Muscle of leg (tissue), 11 donors: ENCODE measurements around the gene SENP8. TPM values are rescaled to one million over a fixed set of nuclear protein-coding genes. Genes with fewer than 3 reads are reported as not detected.
A peak's percentile ranks its signal among the peaks of the same experiment; 100 is the strongest.

Experiments
- DNase-seq: peaks from one replicate; pipeline ENCODE4 v3.0.0; 2013
- H3K27ac ChIP-seq: one replicate; pipeline ENCODE4 v1.5.1; 2013; ENCODE audit warnings: mild to moderate bottlenecking, low read length, control low read depth
- H3K27me3 ChIP-seq: one replicate; pipeline ENCODE4 v1.6.1; 2013; ENCODE audit warnings: low read length; ENCODE audit not compliant: control insufficient read depth, insufficient read depth
- H3K36me3 ChIP-seq: one replicate; pipeline ENCODE4 v1.6.1; 2013; ENCODE audit warnings: low read length; ENCODE audit not compliant: control insufficient read depth, insufficient read depth
- H3K4me1 ChIP-seq: one replicate; pipeline ENCODE4 v1.6.1; 2013; ENCODE audit warnings: low read length; ENCODE audit not compliant: control insufficient read depth, insufficient read depth
- H3K4me3 ChIP-seq: one replicate; pipeline ENCODE4 v1.5.1; 2013; ENCODE audit warnings: low read length, control low read depth
- H3K9me3 ChIP-seq: replicated peaks from 2 replicates; pipeline ENCODE4 v1.6.1; 2013; ENCODE audit warnings: low read depth, low read length; ENCODE audit not compliant: control insufficient read depth
- WGBS: methylation state at CpG from one replicate; pipeline ENCODE4 v1.1.5; 2013; ENCODE audit warnings: missing lambda C conversion rate; ENCODE audit not compliant: insufficient coverage; 5-methylcytosine and 5-hydroxymethylcytosine counted together
- polyA plus RNA-seq, 8 donors: library from polyadenylated mRNA; unstranded; fragments of 120-200 nt; gene quantifications; one replicate each; pipeline versions ENCODE4 v1.2.1 to v1.2.3, GENCODE V29; 2013; ENCODE audit warnings: inconsistent platforms in 1 of 8, low replicate concordance in 1 of 8; ENCODE audit not compliant: insufficient read length in 8 of 8, insufficient read depth in 1 of 8
- total RNA-seq: library from RNA; stranded (reverse); fragments of 120-200 nt; gene quantifications from one replicate; pipeline ENCODE4 v1.2.4, GENCODE V29; 2013

SENP8 gene
- total and polyA plus RNA-seq, 9 donors = 3.3 to 5.9 (median 4.4) TPM

- Histone ChIP-seq H3K27ac (no peak overlapping the region), H3K36me3 (no peaks in the 10 kb centered on the region), H3K4me1 (peaks cover 18% of the 10 kb centered on the region), H3K9me3 (no peaks in the 10 kb centered on the region), H3K27me3 (peaks cover 2% of the 10 kb centered on the region), H3K4me3 (no peak overlapping the region)
- no peak for DNase-seq
- WGBS = 83% methylated on average over 3 of the region's 5 CpGs
Observed at GRCh38 chr15:72153269-72154000, 35.2 kb downstream of the SENP8 start.

GRCh38 chr15:72154316-72154715 is 36.1 kb downstream of the SENP8 start:
- Histone ChIP-seq H3K9me3 (no peaks in the 10 kb centered on the region), H3K4me3 (no peak overlapping the region), H3K27me3 (peaks cover 2% of the 10 kb centered on the region), H3K27ac (no peak overlapping the region), H3K4me1 (peaks cover 18% of the 10 kb centered on the region), H3K36me3 (no peaks in the 10 kb centered on the region)
- no peak for DNase-seq
- 90% methylated on average over 6 of the region's 7 CpGs for WGBS

- Histone ChIP-seq H3K4me1 (peaks cover 18% of the 10 kb centered on the region), H3K27me3 (peaks cover 2% of the 10 kb centered on the region), H3K9me3 (no peaks in the 10 kb centered on the region), H3K36me3 (no peaks in the 10 kb centered on the region), H3K27ac (peak overlapping the region; percentile 76), H3K4me3 (peak overlapping the region; percentile 58)
- WGBS = 39% methylated on average over 10 of the region's 14 CpGs
- peak; percentile 78 for DNase-seq
Observed at GRCh38 chr15:72155003-72155621, 36.9 kb downstream of the SENP8 start.

- peak; percentile 95 for DNase-seq
- WGBS = 2% methylated on average over 9 of the region's 19 CpGs
- Histone ChIP-seq H3K27me3 (peaks cover 2% of the 10 kb centered on the region), H3K27ac (peak overlapping the region; percentile 76), H3K4me3 (peak overlapping the region; percentile 58), H3K9me3 (no peaks in the 10 kb centered on the region), H3K36me3 (no peaks in the 10 kb centered on the region), H3K4me1 (peaks cover 23% of the 10 kb centered on the region)
Observed at GRCh38 chr15:72155635-72156616, 37.7 kb downstream of the SENP8 start.

GRCh38 chr15:72156928-72157327 is 38.7 kb downstream of the SENP8 start:
- H3K27ac ChIP-seq = no peak overlapping the region
- no peaks in the 10 kb centered on the region for H3K9me3 ChIP-seq
- H3K4me3 ChIP-seq = no peak overlapping the region
- H3K36me3 ChIP-seq = no peaks in the 10 kb centered on the region
- peaks cover 33% of the 10 kb centered on the region for H3K4me1 ChIP-seq
- H3K27me3 ChIP-seq = peaks cover 2% of the 10 kb centered on the region
- DNase-seq = no peak
- no CpG with 5 or more reads among the region's 2 CpGs for WGBS

- peaks cover 27% of the 10 kb centered on the region for H3K4me1 ChIP-seq
- no peak overlapping the region for H3K4me3 ChIP-seq
- DNase-seq = no peak
- no peaks in the 10 kb centered on the region for H3K9me3 ChIP-seq
- no peaks in the 10 kb centered on the region for H3K36me3 ChIP-seq
- whole genome bisulfite sequencing = 94% methylated on average over 4 of the region's 5 CpGs
- H3K27ac ChIP-seq = no peak overlapping the region
- H3K27me3 ChIP-seq = no peaks in the 10 kb centered on the region
Observed at GRCh38 chr15:72160696-72161245, 42.6 kb downstream of the SENP8 start.

- no peaks in the 10 kb centered on the region for H3K9me3 ChIP-seq
- peaks cover 23% of the 10 kb centered on the region for H3K4me1 ChIP-seq
- H3K4me3 ChIP-seq = no peak overlapping the region
- peak; percentile 58 for DNase-seq
- H3K27me3 ChIP-seq = no peaks in the 10 kb centered on the region
- no peaks in the 10 kb centered on the region for H3K36me3 ChIP-seq
- H3K27ac ChIP-seq = peak overlapping the region; percentile 51
- 73% methylated on average over 2 of the region's 7 CpGs for WGBS
Observed at GRCh38 chr15:72161361-72162132, 43.3 kb downstream of the SENP8 start.

GRCh38 chr15:72162569-72162968 is 44.4 kb downstream of the SENP8 start:
- Histone ChIP-seq H3K27ac (no peak overlapping the region), H3K27me3 (no peaks in the 10 kb centered on the region), H3K36me3 (no peaks in the 10 kb centered on the region), H3K4me3 (no peak overlapping the region), H3K9me3 (no peaks in the 10 kb centered on the region), H3K4me1 (peaks cover 23% of the 10 kb centered on the region)
- no peak for DNase-seq
- 83% methylated on average over 4 of the region's 5 CpGs for WGBS

GRCh38 chr15:72163719-72164118 is 45.5 kb downstream of the SENP8 start:
- 60% methylated on average over 2 of the region's 4 CpGs for WGBS

More at GRCh38 chr15:72163719-72164118, 45.5 kb downstream of the SENP8 start:
- Histone ChIP-seq H3K27ac (no peak overlapping the region), H3K9me3 (no peaks in the 10 kb centered on the region), H3K27me3 (no peaks in the 10 kb centered on the region), H3K4me3 (no peak overlapping the region), H3K36me3 (no peaks in the 10 kb centered on the region), H3K4me1 (peaks cover 31% of the 10 kb centered on the region)
- DNase-seq = no peak
